Measurements from ENCODE around the gene KDM2B.

The KDM2B gene

DNA sequence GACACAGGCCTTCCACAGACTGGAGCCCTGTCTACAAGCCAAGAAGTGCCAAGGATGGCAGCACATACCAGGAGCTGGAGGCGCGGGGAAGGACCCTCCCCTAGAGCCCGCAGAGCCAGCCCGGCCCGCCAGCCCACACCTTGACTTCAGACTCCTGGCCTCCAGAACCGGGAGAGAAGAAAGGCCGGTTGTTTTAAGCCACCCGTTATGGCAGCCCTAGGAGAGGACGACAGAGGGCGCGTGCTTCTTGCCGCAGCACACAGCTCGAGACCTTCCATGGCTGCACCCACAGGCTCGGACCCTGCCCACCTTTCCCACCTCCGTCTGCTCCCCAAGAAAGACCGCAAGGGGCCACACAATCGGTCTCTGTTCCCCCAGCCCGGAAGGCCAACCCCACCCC lies 127.2 kb downstream of the KDM2B start:
- no peak for DNase-seq

DNA sequence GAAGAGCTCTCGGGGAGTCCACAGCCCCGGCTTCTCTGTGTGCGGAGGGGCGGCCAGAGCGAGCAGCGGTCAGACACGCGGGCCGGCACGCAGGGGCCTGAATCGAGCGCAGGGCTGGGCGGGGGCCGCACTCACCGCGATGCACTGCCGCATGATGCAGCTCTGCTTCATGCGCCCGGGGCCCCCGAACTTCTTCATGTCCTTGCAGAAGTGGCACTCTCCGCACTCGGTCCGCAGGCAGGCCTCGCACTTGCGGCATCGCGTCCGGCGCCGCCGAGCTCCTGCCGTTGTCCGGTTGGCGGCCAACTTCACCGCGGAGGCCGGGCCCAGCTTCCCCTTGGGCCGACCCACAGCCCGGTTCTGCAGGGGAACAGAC lies 127.8 kb downstream of the KDM2B start:
- DNase-seq: no peak

- no peak for DNase-seq
These were observed 128.4 kb downstream of the KDM2B start for GRCh38 chr12:121452340-121452984.

DNA sequence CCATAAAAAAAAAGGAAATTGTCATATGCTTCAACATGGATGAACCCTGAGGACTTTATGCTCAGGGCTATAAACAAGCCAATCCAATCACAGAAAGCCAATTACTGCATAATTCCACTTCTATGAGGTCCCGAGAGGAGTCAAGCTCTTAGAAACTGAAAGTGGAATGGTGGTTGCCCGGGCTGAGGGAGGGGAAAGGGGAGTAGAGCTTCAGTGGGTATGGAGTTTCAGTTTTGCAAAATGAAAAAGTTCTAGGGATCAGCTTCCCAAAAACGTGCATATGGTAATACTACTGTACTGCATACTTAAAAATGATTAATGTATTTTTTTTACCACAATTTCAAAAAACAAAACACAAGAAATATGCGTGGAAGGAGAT lies 128.9 kb downstream of the KDM2B start:
- DNase-seq: no peak

GRCh38 chr12:121448771-121449315 lies 132.0 kb downstream of the KDM2B start:
- DNase-seq: no peak

- DNase-seq: no peak
These were observed 134.1 kb downstream of the KDM2B start for GRCh38 chr12:121446750-121447149.

DNA sequence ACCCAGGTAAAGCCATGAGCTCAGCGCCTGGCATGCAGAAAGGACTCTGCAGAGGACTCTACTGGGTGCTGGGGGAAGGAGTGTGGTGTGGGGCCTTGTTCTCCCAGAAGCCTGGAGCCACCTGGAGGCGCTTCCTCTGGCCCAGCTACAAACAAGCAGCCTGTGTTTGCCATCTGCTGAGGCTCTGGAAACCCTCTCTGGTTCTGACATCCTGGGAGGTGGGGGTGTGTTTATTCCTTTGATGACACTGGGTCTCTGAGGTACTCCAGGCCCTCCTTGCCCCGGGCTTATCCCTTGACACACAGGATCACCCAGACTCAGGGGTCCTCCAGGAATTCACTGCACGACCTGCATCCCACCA lies 136.0 kb downstream of the KDM2B start:
- DNase-seq: no peak

- no peak for DNase-seq
These were observed 136.6 kb downstream of the KDM2B start for GRCh38 chr12:121443911-121444841.

- peak; percentile 82 for DNase-seq
These were observed 137.5 kb downstream of the KDM2B start for GRCh38 chr12:121443193-121443870.

- DNase-seq: no peak
These were observed 138.5 kb downstream of the KDM2B start for GRCh38 chr12:121442028-121442948.

DNA sequence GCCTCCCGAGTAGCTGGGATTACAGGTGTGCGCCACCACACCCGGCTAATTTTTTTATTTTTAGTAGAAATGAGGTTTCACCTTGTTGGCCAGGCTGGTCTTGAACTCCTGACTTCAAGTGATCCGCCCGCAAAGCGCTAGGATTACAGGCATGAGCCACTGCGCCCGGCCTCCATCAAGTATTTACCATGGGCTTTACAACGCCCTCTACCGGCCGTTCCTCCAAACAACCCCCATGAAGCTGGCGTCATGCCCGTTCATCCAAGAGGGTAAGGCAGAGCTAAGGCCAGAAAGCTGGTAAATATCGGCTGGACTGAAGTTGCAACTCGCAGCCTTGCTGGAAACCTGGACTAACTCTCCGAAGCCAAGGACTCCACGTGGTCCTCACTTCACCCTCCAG lies 139.3 kb downstream of the KDM2B start:
- no peak for DNase-seq

DNA sequence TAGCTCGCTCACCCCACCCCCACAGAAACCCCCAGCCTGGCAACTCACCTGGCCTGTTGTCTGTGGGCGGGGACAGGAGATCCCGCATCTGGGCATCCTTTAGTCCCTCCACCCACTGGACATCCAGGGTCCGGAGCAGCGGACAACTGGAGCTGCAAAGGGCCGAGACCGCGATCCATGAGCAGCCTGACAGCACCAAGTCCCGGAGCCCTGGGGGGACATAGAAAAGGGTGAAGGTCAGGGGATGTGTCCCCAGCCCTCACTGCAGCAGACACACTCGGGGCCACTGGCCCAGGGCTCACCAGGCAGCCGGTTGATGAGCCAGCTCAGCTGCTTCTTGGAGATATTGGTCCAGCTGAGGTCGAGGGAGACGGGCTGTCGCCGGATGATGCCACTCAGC lies 140.1 kb downstream of the KDM2B start:
- no peak for DNase-seq

- no peak for DNase-seq
These were observed 141.1 kb downstream of the KDM2B start for GRCh38 chr12:121439715-121440114.

GRCh38 chr12:121438905-121439304 lies 141.9 kb downstream of the KDM2B start:
- no peak for DNase-seq

DNA sequence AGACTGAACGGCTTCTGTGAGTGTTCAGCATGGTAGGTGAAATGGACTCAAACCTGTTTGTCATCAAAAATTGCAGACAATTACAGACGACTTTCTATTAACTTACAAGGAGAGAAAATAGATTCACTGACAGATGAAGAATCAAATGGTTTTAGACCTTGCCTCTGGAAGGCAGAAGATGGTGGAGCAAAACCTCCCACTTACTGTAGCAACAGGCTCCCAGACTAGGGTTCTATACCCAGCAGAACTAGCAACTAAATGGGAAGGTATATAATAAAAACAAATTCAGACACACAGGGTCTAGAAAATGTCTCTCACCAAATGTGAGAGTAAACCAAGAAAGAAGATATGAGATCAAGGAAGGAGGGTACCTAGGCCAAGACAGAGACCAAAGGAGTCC lies 144.1 kb downstream of the KDM2B start:
- DNase-seq: no peak

DNA sequence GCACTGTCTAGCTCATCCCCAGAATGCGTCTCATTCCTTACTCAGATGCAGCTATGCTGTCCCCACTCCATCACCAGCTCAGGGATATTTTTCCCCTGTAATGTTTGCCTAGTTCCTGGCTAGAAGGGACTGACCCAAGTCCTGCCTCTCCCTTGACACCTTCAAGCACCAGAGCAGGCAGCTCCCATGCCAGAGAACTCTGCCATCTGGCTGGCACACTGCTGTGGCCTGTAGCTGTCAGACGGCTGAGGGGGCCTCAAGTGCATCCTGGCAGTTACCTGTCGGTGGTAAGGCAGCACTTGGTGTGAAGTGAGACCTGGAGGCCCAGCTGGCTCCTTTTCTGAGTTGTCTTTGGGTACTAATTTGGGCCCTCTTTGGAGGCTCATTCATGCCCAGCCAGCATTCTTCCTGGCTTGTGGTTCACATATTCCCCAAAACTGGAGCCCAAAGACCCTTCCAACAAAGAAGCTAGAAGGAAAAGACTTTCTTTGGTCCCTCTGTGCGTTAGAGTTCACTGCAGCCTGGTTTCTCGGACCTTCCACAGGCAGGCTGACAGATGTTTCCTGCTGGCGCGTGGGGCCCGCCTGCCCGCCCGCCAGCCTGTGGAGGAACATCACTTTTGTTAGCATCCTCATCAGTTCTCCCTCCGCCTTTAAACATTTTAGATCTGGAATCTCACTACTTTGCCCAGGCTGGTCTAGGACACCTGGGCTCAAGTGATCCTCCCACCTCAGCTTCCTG lies 147.9 kb downstream of the KDM2B start:
- no peak for DNase-seq

DNA sequence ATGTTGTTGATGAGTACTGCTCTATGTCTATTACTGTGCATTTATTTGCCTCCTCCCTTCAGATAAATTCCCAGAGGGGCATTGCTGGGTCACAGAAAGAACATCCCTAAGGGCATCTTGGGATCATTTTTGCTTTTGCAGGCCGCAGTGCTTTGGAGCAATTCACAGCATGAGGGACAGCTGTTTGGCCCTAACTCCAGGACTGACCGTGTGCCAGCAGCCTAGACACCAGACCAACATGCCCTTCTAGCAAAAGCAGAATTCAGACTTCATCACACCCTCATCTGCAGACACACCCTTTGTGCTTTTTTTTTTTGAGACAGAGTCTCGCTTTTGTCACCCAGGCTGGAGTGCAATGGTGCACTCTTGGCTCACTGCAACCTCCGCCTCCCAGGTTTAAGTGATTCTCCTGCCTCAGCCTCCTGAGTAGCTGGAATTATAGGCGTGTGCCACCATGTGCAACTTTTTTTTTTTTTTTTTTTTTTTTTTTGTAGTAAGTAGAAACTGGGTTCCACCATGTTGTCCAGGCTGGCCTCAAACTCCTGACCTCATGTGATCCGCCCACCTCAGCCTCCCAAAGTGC lies 149.9 kb downstream of the KDM2B start:
- DNase-seq: no peak

DNA sequence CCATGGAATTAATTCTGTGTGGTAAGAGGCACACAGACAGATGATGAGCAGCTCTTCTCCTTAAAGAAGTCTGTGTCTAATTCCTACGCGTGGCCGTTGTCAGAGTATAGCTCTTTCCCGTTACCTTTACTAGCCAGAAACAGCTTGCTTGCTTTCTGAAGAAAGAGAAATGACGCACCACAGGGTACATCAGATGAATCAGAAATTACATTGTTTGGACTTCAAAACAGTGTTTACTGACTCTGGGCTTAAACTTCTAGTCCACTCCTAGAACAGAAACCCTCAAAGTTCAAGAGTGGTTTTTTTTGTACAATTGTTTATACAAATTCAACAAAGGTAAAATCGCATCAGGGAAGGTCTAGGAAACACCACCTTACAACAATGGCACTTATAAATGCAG lies 151.9 kb downstream of the KDM2B start:
- DNase-seq: no peak

GRCh38 chr12:121427556-121428050 lies 153.2 kb downstream of the KDM2B start:
- DNase-seq: no peak

GRCh38 chr12:121424624-121424975 lies 156.2 kb downstream of the KDM2B start:
- no peak for DNase-seq
